Measurements from ENCODE around the gene IER3. TPM values are rescaled to one million over a fixed set of nuclear protein-coding genes. Genes with fewer than 3 reads are reported as not detected.
A peak's percentile ranks its signal among the peaks of the same experiment; 100 is the strongest.

The IER3 gene, protein sequence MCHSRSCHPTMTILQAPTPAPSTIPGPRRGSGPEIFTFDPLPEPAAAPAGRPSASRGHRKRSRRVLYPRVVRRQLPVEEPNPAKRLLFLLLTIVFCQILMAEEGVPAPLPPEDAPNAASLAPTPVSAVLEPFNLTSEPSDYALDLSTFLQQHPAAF
- total RNA-seq, result 336 and 354 TPM in 2 replicates

DNA sequence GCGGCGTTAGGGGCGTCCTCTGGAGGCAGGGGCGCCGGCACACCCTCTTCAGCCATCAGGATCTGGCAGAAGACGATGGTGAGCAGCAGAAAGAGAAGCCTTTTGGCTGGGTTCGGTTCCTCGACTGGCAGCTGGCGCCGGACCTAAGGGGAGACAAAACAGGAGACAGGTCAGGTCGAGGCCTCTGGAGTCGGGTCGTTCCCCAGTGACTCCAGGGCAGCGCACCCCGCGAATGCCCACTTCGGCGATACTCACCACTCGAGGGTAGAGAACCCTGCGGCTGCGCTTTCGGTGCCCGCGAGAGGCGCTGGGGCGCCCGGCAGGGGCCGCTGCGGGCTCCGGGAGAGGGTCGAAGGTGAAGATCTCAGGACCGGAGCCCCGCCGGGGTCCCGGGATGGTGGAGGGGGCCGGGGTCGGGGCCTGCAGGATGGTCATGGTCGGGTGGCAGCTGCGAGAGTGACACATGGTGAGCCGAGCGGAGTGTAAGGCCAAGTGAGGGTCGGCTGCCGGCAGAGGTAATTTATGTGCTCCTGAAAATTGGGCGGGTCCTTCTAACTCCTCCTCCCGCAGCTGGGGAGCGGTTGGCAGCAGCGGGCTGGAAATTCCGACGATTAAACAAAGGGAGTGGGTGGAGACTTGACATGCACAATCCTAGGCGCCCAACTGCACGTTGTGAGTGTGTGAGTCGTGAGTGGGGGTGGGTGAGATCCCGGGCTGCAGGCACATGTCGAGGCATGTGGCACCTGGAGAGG lies at the start of gene IER3:
IER3 (minus strand) TSS at position 494 of the 752 bp plus-strand sequence; CDS start at position 465, 29 bp downstream.
- peak within 1 kb of the TSS; percentile 74 for H3K4me3 ChIP-seq (ENCODE audit: low read depth, low read length)
- DNase-seq (ENCODE audit: low read depth), result no peak
- peak; percentile 60 for TF ChIP-seq CTCF (conservative IDR thresholded peaks at IDR 0.05; ENCODE audit: low read depth, low read length)

GRCh38 chr6:30793521-30794194 lies 49.3 kb upstream of the IER3 start:
- DNase-seq (ENCODE audit: low read depth), result no peak
- H3K4me3 ChIP-seq (ENCODE audit: low read depth, low read length), result no peak overlapping the region
- TF ChIP-seq CTCF (conservative IDR thresholded peaks at IDR 0.05; ENCODE audit: low read depth, low read length), result no peak

GRCh38 chr6:30792786-30793185 lies 48.4 kb upstream of the IER3 start:
- DNase-seq (ENCODE audit: low read depth), result no peak
- no peak overlapping the region for H3K4me3 ChIP-seq (ENCODE audit: low read depth, low read length)
- no peak for TF ChIP-seq CTCF (conservative IDR thresholded peaks at IDR 0.05; ENCODE audit: low read depth, low read length)

- DNase-seq (ENCODE audit: low read depth), result no peak
- no peak overlapping the region for H3K4me3 ChIP-seq (ENCODE audit: low read depth, low read length)
- TF ChIP-seq CTCF (conservative IDR thresholded peaks at IDR 0.05; ENCODE audit: low read depth, low read length), result no peak
These were observed 46.5 kb upstream of the IER3 start for GRCh38 chr6:30790724-30791383.

- no peak for TF ChIP-seq CTCF (conservative IDR thresholded peaks at IDR 0.05; ENCODE audit: low read depth, low read length)
These were observed 45.3 kb upstream of the IER3 start for GRCh38 chr6:30789606-30790005.

GRCh38 chr6:30787954-30788353 lies 43.6 kb upstream of the IER3 start:
- H3K4me3 ChIP-seq (ENCODE audit: low read depth, low read length), result no peak overlapping the region
- no peak for TF ChIP-seq CTCF (conservative IDR thresholded peaks at IDR 0.05; ENCODE audit: low read depth, low read length)
- no peak for DNase-seq (ENCODE audit: low read depth)

More at GRCh38 chr6:30789606-30790005, 45.3 kb upstream of the IER3 start:
- H3K4me3 ChIP-seq (ENCODE audit: low read depth, low read length), result no peak overlapping the region
- no peak for DNase-seq (ENCODE audit: low read depth)

Measured in epithelial cell of proximal tubule (primary cell).